ENCODE results near the gene ZPR1.
"Not testable (repeated sequence)": the region's sequence is repeated elsewhere in the genome, so short reads cannot be mapped to it uniquely, and the experiment has no call there.

- not testable (repeated sequence) for TF ChIP-seq CTCF (tag by site-specific recombination; IDR thresholded peaks at IDR 0.05); ZNF530 (tag by site-specific recombination; IDR thresholded peaks at IDR 0.05; ENCODE audit: low read depth); FEZF1 (tag by site-specific recombination; IDR thresholded peaks at IDR 0.05); PRDM1 (tag by site-specific recombination; IDR thresholded peaks at IDR 0.05); ZNF175 (tag by site-specific recombination; IDR thresholded peaks at IDR 0.05); ZNF114 (tag by site-specific recombination; IDR thresholded peaks at IDR 0.05)
Measured at GRCh38 chr11:116834535-116835041, 46.8 kb upstream of the ZPR1 start.
